ENCODE results near the gene AKAP12.

- TF ChIP-seq E2F5 (CRISPR knock-in tag; IDR thresholded peaks at IDR 0.05) (no peak), CTCF (IDR thresholded peaks at IDR 0.05) (no peak), SOX15 (CRISPR knock-in tag; IDR thresholded peaks at IDR 0.05) (no peak), ZNF512 (CRISPR knock-in tag; IDR thresholded peaks at IDR 0.05; ENCODE audit: borderline replicate concordance) (no peak), USF1 (CRISPR knock-in tag; IDR thresholded peaks at IDR 0.05) (no peak), IRF1 (CRISPR knock-in tag; IDR thresholded peaks at IDR 0.05) (no peak), GABPB1 (CRISPR knock-in tag; IDR thresholded peaks at IDR 0.05) (no peak), NR2C2 (CRISPR knock-in tag; IDR thresholded peaks at IDR 0.05) (no peak), E2F1 (CRISPR knock-in tag; IDR thresholded peaks at IDR 0.05) (no peak), HMGXB4 (CRISPR knock-in tag; IDR thresholded peaks at IDR 0.05) (no peak), SMAD4 (CRISPR knock-in tag; IDR thresholded peaks at IDR 0.05) (no peak), TCF7 (CRISPR knock-in tag; IDR thresholded peaks at IDR 0.05; ENCODE audit: low read depth) (no peak), MAX (CRISPR knock-in tag; IDR thresholded peaks at IDR 0.05) (no peak), MYBL2 (CRISPR knock-in tag; IDR thresholded peaks at IDR 0.05) (no peak)
These were observed 26.4 kb upstream of the AKAP12 start for GRCh38 chr6:151213352-151213751.

Measured in WTC11 (cell line).